ENCODE data around the gene LHFPL3.

LHFPL3 gene

DNA sequence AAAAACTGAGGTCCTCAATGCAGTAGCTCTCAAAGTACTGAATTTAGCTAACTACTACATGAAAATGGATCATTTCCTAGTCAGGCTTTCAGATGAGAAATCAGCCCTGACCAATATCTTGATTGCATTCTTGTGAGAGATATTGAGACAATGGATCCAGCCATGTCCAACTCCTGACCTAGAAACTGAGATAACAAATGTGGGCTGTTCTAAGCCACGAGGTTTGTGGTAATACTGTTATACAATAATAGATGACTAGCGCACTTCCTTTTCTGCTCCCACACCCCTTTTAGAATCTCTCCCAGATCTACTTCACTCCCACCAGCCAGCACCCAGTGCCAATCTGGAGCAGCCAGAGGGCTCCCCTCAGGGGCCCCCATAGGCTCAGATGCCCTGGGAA lies 476.3 kb downstream of the LHFPL3 start:
- DNase-seq: no peak

DNA sequence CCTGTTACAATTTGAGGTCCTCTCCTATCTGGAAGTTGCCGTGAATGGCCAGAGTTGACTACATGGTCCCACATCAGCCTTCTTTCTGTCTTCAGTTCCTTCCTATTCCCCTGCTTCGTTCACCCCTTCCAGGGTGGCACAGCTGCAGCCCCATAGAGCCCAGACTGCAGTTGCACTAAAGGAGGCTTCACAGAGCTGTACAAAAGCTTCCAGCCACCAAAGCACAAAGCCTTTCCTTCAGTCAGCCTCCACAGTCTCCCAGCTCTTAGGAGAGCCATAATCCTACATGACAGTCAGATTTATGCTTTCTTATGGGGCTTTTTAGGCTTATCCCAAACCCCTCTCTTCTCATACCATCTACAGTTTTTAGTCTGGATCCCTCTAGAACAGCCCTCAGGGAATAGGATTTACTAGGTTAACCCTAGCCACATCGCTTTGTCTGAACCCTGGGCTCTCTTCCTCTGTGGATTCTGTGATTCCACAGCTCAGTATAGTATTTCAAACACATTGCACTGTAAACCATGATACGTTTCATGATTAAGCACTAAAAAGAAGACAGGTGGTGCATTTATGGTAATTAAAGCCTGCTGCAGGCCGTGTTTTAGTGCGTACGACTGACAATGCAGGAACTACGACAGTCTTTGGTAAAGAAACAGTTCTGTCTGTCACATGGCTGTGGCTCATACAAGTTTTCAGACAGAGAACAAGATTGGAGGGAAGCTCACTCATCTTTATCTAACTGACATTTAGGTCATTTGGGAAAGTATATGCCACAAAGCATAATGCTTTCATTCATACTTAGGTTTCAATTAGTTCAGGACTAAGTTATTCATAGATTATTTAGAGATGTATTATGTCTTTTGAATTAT lies 477.3 kb downstream of the LHFPL3 start:
- no peak for DNase-seq

DNA sequence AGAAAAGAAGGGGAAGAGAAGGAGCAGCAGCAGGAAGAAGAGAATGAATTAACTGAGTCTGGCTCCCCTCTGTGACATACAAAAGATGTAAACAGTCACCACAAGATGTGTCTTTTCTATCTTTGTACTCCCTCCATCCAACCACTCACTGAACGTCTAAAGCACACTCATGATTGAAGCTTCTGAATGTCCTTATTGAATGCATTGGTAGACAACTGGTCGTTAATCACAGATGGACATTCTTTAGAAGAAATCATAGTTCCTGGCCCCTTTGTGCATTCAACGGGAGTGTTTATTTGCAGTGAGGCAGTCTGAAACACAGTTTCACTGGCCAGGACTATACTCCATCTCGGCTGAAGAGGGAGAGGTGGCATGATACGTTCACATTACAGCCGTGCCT lies 479.3 kb downstream of the LHFPL3 start:
- no peak for DNase-seq

DNA sequence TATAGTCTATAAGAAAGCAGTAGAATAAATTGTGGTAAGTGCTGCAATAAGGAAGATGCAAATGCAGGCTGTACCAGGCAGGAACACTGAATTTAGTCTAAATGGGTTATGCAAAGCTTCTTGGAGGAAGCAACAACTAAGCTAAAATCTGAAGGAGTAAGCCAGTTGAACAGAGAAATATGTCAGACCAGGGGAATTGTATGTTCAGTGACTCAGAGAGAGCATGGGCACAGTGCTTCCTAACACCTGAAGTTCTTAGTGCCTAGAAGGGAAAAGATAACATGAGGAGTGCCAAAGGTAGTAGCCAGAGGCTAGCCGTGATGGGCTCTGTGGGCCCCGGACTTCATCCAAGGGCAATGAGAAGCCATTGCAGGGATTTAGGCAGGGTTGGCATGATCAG lies 481.5 kb downstream of the LHFPL3 start:
- no peak for DNase-seq

DNA sequence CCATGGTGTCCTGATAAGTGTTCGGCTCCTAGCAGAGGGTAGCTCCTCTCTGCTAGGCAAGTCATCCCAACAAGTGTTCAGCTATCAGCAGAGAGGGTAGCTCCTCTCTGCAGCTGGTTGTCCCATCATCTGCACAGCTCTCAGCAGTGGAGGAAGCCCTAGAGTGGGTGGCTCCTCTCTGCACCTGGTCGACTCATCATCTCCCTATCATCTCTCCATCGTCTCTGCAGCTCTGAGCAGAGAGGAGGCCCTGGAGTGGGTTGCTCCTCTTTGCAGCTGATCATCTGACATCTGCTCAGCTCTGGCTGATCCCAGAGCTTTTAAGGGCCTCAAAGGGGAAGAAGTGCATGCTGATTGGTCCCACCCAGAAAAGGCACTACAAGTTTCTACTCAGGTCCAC lies 485.7 kb downstream of the LHFPL3 start:
- DNase-seq: no peak

DNA sequence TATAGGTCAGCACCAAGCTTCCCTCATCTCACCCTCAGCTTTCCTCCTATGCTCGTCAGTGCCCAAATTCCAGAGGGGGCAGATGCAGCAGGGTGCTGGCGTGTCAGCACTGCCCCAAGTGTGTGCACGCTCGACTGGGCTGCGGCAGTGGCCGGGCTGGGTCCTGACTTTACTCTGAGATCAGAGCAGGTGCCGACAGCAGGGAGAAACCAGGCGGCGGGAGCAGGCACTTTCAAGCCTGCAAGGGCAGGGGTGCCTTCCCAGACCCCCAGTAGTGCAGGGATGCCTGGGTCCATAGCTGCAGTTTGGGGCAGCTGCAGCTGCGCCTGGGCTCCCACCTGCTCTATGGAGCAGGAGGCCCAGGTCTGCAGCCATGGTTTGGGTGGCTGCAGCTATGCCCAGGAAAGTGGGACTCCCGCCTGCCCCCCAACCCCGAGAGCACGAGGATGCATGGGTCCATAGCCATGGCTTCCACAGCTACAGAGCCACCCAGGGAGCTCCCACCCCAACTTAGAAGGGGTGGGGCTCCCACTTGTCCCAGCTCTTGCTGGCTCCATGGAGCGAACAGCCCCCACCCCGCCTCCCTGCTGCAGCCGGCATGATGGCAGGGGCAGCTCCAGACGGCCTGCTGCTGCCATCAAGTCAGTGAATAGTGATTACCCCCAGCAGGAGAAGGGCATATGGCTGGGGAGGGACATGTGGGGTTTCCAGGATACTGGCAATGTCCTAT lies 486.4 kb downstream of the LHFPL3 start:
- DNase-seq: no peak

DNA sequence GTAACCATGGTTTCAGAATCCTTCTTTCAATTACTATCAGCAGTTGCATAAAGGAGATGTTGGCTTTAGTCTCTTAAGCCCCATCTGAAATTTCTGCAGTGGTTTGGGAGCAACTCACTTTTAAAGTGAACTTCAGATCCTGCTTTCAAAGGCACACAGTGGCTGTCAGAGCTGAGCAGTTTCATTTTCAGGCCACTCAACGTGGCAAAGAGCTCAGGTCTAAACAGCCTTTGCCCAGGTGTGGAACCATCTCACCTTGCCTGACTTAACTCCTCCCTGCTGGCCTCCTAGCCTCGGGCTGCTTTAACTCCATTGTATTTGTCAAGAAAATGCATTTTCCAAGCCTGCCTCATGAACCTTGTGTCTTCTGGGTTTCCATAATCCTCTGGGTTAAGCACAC lies 488.1 kb downstream of the LHFPL3 start:
- DNase-seq: no peak

DNA sequence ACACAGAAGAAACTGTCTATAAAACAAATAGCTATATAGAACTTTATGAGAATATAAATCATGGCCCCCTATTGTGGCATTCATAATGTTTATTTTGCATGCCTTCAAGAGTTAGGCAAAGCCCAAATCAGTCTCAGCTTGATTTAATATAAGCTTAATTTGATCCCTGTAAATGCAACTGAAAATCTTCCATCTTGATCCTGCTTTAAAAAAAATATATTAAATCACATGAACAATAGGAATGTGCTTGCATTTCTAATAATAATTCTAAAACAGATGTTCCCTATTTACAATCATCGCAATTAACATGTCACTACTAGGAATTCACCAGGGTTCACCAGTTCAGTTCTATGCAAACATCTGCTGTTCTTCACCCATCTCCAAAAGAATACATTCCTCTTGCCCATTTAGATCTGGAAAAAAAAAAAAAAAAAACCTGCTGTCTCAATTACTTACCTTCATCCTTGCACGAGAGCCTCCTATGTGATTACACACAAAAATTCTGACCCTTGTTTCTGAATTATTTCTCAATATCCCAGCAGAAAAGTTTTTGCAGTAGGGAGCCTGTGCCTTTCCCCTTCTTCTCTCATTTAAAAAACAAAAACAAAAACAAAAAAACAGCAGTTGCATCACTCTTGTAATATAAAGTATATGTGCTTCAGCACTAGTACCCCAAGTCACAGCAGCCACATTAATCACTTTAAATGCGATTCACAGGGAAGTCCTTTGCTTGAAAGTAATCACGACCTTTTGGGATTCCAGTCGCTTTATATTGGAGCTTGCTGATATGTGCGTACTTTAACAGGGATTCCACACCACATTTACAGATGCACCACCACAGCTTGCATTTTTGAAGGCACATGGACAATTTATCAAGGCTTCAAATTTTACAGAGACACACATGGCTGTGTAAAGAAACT lies 490.8 kb downstream of the LHFPL3 start:
- DNase-seq: no peak

DNA sequence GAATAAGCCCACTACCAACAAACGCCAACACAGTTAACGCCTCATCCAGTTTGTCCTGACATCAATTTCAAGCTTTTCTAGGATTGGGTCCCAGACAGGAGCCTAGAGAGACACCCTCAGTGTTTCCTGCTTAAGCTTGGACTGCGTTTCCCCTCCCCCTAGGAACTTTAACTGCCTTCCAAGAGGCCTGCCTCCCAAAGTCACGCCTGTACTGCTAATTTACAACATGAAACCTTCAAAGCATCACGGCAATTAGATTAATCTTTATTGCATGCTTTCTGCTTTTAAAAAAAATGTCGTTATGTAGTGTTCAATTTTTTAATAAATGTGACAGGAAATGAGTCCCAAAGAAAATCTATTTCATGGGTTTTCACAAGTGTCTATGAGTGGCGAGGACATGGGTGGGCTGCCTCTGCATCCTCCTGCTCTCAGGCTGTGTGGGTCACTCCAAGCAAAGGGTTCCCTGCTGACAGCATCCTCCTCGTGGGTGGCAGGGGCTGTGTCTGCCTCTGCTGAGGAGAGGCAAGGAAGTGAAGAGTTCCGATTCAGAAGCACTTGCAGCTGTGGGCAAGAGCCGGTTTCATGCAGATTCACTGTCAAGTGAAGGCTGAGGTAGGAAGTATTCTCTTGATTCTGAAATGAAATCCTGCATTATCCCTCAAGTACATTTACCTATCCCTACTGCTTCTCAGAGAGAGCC lies 492.6 kb downstream of the LHFPL3 start:
- no peak for DNase-seq

DNA sequence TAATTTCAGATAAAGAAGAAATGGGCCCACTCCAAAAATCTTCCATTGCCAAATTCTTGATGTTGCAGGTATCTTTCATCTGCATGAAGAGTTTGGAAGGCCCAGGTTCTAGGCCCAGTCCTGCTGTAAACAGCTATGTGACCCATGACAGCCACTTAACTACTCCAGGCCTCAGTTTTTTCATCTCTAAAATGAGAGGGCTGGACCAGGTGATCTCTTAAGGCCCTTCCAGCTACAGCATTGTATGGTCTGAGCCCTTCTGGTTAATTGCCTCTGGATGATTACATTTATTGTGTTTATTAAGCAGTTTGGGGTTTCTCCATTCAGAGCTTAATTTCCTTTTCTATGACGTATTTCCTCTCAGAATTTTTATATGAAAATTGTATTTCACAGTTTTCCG lies 494.8 kb downstream of the LHFPL3 start:
- no peak for DNase-seq

DNA sequence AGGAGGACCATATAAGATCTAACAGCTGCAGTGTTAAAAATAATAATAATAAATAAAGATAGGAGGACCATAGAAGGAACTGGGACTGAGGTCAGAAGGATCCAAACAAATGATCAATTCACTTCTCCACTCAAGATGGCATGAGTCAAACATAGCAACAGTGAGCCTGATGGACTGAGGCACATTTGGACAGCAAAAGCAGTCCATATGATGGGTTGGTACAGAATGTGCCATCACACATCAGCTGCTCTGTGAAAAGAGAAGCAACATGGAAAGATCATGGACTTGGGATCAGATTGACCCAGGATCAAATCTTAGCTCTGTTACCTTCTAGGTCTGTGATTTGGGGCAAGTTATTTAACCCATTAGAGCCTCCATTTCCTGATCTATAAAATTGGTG lies 496.7 kb downstream of the LHFPL3 start:
- no peak for DNase-seq

DNA sequence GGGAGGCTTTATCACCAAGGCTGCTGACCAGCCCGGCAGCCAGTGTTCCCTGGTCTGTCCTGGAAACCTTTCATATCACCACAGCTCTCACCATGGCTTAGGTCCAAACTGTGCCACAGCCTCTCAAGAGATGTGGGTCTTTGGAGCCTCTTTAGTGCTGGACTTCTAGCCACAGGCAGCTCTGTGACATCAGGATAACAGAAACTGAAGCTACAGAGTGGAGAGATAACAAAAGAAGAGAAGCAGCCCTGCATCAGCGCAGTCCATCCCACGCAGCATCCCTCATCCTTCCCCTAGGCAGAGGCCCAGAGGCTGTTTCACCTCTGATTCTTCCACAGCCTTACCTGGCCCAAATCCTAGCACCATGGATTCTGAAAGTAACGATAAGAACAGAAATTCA lies 497.7 kb downstream of the LHFPL3 start:
- no peak for DNase-seq

DNA sequence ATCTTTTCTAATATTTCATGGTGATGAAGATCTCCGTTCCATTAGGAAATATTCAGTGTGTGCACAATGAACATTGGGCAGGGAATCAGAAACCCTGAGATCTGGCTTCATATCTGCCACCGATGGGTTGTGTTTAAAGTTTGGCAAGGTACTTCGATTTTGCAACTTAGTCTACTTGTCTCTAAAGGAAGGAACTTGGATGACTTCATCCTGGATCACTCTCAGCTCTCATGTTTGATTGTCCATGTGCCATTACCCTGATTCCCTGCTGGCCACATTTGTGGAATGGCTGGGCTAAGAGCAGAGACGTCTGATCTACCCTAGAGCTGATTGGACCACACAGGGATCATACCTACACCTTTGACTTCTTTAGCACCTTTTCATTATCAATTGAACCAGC lies 508.6 kb downstream of the LHFPL3 start:
- DNase-seq: no peak

DNA sequence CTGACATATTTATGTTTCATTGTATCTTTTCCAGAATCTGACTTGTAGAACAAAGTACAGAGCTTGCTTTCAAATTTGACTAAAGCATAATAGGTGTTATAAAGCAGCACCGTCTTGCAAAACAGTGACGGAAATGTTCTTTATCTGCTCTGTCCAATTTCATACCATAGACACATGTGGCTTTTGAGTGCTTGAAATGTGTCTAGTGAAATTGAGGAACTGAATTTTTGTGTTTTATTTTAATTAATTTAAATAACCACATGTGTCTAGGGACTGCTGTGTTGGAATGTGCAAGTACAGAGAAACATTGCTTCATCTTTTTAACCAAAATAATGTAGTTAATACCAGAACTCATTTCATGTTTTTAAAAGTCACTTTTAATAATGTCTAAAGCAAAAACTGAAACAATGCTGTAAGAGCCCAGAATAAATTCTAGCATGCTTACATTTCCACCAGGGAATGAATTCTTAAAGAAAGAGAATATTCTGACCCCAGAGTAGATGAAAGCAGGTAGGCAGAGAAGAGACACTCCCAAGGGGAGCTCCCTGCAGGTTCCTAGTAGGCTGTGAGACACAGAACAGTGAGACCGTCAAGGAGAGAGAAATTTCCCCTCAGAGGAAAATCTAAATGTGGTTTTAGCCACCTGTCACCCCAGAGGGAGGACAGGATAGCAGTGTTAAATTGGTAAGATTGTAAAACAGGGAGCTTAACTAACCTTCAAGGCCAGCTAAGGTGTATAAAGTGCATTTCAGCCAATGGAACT lies 510.3 kb downstream of the LHFPL3 start:
- DNase-seq: no peak

DNA sequence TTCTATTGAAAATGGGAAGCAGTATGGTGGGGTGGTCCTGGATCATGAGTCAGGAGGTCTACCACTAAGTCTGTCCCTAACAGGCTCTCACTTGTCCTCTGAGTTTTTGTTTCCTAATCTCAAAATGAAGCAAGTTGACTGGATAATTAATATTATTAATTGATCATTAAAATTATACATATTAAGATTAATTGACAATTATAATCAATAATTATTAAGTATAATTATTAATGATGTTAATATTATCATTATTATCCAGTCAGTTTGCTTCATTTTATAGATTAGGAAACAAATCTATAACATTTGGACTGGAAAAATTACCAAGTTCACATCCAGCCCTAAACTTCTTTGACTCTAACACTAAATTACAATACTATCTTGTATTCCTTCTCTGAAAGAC lies 511.4 kb downstream of the LHFPL3 start:
- DNase-seq: no peak

DNA sequence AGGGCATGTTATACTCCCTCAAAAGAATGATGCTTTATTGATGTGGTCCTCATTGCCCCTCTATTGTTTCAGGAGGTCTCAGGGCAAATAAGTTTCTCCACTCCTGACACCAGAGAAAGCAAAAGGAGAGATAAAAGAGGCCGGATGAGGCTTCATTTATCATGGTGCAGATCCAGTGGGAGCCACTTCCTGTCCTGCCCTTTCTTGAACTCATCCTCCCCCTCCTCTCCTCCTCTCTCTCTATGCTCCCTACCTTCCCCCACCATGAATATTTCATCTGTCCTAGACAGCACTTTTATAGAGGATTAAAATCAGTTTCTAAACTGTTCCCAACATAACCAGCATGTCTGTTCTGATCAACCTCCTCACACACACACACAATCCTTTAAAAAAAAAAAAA lies 513.4 kb downstream of the LHFPL3 start:
- no peak for DNase-seq

DNA sequence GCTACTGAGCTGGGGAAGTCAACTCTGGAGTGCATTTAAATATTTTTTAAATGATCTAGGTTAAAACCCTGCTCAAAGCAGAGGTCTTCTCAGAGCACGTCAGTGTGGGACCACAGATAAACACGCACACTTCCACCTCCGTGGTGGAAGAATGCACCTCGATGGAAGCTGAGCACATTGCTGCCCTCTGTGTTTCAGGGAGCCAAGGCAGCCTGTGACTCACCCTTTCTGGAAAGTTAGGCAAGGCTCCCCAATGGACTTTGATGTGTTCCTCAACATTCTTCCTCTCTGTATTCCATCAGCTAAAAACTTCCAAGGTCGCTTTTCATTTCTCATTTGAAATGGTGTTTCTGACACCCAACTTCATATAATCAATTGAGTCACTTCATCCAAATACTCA lies 514.8 kb downstream of the LHFPL3 start:
- no peak for DNase-seq

DNA sequence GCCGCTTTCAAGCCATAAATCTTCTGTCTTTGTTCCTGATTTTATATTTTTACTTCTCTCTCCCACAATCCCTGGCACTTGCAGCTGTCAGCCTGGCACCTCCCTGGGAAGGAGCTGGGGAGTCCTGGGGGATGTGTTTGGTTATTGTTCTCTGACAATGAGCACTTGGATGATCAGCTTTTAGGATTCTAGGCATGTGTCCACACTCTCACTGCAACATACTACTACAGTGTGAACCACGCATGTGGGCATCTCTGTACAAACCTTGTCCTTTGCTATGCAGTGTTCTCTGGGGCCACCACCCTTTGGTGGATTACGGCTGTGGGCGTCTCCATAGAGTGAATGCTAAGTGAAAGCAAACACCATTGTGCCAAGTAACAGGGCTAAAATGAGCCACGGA lies 517.2 kb downstream of the LHFPL3 start:
- DNase-seq: no peak

DNA sequence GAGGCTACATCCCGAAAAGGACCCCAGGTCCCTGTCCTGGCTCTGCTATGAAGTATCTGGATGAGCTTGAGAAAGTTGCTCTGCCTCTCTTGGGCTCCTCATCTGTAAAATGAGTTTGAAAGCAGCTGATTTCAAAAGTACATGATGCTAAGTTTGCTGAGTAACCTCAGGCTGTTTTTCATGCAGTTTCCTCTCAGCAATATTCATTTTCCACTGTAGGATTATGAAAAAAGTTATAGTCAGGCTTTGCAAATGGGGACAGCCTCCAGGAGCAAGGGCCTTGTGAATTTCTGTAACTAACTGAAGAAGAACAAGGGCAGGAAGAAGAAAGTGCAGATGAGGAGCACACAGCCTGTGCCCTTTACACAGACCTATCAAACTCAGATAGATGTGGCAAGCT lies 518.3 kb downstream of the LHFPL3 start:
- DNase-seq: no peak

DNA sequence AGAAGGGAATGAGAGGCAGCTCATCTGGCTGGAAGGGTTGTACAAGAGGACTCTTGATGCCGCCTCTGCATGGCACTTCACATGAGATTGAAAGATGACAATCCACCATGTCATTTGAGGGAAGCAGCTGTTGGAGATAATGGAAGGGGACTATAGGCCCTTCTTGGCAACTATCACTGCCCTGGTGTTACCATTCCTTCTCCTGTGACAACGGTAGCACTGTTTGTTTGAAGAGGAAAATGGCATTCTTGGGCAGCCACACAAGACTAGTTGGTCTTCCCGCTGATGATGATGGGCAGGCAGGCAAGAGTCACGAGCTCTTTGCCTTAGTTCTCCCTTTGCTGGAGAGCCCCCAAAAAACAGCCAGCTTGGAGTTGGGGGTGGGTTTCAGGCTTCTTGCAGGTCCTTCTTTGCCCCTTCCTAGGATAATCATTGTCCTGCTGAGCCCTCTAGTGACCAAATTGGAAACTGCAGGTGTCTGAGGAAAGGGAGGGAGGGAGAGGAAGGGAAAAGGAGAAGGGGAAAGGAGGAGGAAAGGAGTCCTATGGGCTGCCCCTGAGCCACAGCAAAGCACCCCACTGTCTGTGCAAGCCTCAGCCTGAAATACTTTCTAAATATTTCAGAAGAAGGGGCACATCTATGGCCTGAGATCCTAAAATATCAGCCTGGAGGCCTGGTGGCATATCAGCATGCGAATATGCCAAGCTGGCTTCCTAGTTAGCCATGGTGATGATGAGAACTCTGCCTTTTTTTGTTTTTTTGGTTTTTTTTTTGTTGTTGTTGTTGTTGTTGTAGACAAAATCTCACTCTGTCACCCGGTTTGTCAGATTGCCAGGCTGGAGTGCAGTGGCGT lies 520.0 kb downstream of the LHFPL3 start:
- peak; percentile 45 for DNase-seq

DNA sequence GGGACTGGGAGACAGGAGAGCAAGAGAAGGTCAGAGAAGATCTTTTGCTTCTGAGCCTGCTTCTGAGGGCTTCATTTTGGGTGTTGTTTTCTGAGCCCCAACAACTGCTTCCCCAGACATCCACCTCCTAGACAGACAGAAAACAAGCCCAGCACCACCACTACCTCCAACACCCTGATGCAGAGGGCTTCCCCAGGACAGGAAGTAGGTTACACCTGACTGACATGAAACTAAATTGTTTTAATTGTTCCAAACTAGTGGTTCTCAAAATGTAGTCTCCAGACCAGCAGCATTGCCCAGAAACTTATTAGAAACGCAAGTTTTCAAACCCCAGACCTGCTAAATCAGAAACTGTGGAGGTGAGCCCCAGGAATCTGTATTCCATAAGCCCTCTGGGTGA lies 522.0 kb downstream of the LHFPL3 start:
- no peak for DNase-seq
